Endodermal cell (in vitro differentiated cells): ENCODE data around the gene RCVRN. TPM values are rescaled to one million over a fixed set of nuclear protein-coding genes. Genes with fewer than 3 reads are reported as not detected.

ENCODE experiments used
- DNase-seq: peaks from one replicate; pipeline ENCODE4 v3.0.0-alpha.2; 2017
- H3K27ac ChIP-seq: 2 replicates; pipeline ENCODE4 v1.5.1; 2013; ENCODE audit warnings: mild to moderate bottlenecking, low read depth, low read length, moderate library complexity
- H3K27me3 ChIP-seq: 2 replicates; pipeline ENCODE4 v1.6.1; 2013; ENCODE audit warnings: mild to moderate bottlenecking, low read length, moderate library complexity; ENCODE audit not compliant: insufficient read depth, control insufficient read depth, poor library complexity, severe bottlenecking
- H3K36me3 ChIP-seq: 2 replicates; pipeline ENCODE4 v1.7.0; 2013; ENCODE audit warnings: mild to moderate bottlenecking, low read length, moderate library complexity; ENCODE audit not compliant: control insufficient read depth, insufficient read depth
- H3K4me1 ChIP-seq: one replicate; pipeline ENCODE4 v1.7.0; 2013; ENCODE audit warnings: low read length; ENCODE audit not compliant: control insufficient read depth, insufficient read depth
- H3K4me3 ChIP-seq: 2 replicates; pipeline ENCODE4 v1.5.1; 2013; ENCODE audit warnings: mild to moderate bottlenecking, low read length, moderate library complexity
- H3K9ac ChIP-seq: 2 replicates; pipeline ENCODE4 v1.6.1; 2013; ENCODE audit warnings: mild to moderate bottlenecking, low read length, moderate library complexity; ENCODE audit not compliant: poor library complexity, severe bottlenecking; ENCODE audit errors: extremely low read depth
- H3K9me3 ChIP-seq: 2 replicates; pipeline ENCODE4 v1.6.1; 2013; ENCODE audit warnings: mild to moderate bottlenecking, low read length, moderate library complexity; ENCODE audit not compliant: control insufficient read depth
- H3K27ac Mint-ChIP-seq: 2 replicates; pipeline ENCODE4 v1.8.0; 2020; ENCODE audit warnings: mixed read lengths
- H3K27me3 Mint-ChIP-seq: 2 replicates; pipeline ENCODE4 v1.8.0; 2021; ENCODE audit warnings: mild to moderate bottlenecking, mixed read lengths; ENCODE audit not compliant: insufficient read depth
- H3K36me3 Mint-ChIP-seq: 2 replicates; pipeline ENCODE4 v1.8.0; 2020; ENCODE audit warnings: low read depth, mixed read lengths
- H3K4me1 Mint-ChIP-seq: 2 replicates; pipeline ENCODE4 v1.8.0; 2020; ENCODE audit warnings: mixed read lengths
- H3K4me3 Mint-ChIP-seq: 2 replicates; pipeline ENCODE4 v1.8.0; 2020; ENCODE audit warnings: mild to moderate bottlenecking, moderate library complexity, mixed read lengths
- H3K9me3 Mint-ChIP-seq: 2 replicates; pipeline ENCODE4 v1.8.0; 2020; ENCODE audit warnings: mild to moderate bottlenecking, mixed read lengths
- WGBS, 2 experiments: methylation state at CpG; one replicate each; pipeline versions ENCODE4 v1.1.5 to v1.1.7; 2013; ENCODE audit warnings: missing lambda C conversion rate in 2 of 2, mixed read lengths in 1 of 2; ENCODE audit not compliant: insufficient coverage in 1 of 2, insufficient read length in 1 of 2; 5-methylcytosine and 5-hydroxymethylcytosine counted together
- total RNA-seq, 2 donors: library from RNA; stranded (reverse); fragmentation: NEBNext Ultra II Directional in 1 of 2; extraction: Animal tissue kit (Norgen Biotek cat#: 25700) in 1 of 2; gene quantifications; 2 replicates in 1 of 2; 3 replicates in 1 of 2; pipeline ENCODE4 v1.2.1, GENCODE V29; 2021
- TF ChIP-seq, protein P1 (sequence below): fragments of 200-600 bp; sonication (generic); conservative IDR thresholded peaks from 2 replicates; pipeline ENCODE4 v1.5.0; 2021; ENCODE audit warnings: antibody characterized with exemption, mild to moderate bottlenecking

Gene RCVRN
- total RNA-seq, 2 donors from 2014 or later, result not detected

DNA sequence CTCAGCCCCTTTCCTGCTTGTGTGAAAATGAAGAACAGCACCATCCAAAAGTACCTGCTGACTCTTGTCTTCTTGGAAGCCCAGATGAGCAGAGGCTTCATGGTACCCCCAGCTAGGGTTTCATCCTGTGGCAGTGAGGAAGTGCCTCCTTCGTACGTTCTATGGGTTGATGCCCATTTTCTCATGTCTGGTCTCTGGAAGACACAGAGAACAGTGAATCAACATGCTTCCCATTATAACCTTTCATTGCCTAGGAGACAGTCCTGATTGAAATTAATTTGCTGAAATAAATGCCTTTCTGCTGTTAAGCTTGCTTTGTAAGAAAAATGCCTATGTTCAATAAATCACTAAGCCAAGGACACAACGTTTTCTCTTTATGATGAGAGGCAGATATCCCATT is 36.5 kb downstream of the RCVRN start:
- Histone ChIP-seq H3K27me3 (no peaks in the 10 kb centered on the region), H3K4me3 (no peak overlapping the region), H3K9me3 (no peaks in the 10 kb centered on the region), H3K9ac (no peak overlapping the region), H3K4me1 (no peaks in the 10 kb centered on the region), H3K36me3 (no peaks in the 10 kb centered on the region), H3K27ac (no peak overlapping the region)
- H3K4me3 Mint-ChIP-seq, result no peak overlapping the region
- H3K27me3 Mint-ChIP-seq, result peaks cover 21% of the 10 kb centered on the region
- DNase-seq, result no peak
- 63 to 83% methylated on average over 3 of the region's 3 CpGs for WGBS, 2 experiments
- H3K9me3 Mint-ChIP-seq, result no peaks in the 10 kb centered on the region
- TF ChIP-seq, protein P1, sequence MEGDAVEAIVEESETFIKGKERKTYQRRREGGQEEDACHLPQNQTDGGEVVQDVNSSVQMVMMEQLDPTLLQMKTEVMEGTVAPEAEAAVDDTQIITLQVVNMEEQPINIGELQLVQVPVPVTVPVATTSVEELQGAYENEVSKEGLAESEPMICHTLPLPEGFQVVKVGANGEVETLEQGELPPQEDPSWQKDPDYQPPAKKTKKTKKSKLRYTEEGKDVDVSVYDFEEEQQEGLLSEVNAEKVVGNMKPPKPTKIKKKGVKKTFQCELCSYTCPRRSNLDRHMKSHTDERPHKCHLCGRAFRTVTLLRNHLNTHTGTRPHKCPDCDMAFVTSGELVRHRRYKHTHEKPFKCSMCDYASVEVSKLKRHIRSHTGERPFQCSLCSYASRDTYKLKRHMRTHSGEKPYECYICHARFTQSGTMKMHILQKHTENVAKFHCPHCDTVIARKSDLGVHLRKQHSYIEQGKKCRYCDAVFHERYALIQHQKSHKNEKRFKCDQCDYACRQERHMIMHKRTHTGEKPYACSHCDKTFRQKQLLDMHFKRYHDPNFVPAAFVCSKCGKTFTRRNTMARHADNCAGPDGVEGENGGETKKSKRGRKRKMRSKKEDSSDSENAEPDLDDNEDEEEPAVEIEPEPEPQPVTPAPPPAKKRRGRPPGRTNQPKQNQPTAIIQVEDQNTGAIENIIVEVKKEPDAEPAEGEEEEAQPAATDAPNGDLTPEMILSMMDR, result no peak
- H3K36me3 Mint-ChIP-seq, result no peaks in the 10 kb centered on the region
- no peak overlapping the region for H3K27ac Mint-ChIP-seq
- no peaks in the 10 kb centered on the region for H3K4me1 Mint-ChIP-seq

DNA sequence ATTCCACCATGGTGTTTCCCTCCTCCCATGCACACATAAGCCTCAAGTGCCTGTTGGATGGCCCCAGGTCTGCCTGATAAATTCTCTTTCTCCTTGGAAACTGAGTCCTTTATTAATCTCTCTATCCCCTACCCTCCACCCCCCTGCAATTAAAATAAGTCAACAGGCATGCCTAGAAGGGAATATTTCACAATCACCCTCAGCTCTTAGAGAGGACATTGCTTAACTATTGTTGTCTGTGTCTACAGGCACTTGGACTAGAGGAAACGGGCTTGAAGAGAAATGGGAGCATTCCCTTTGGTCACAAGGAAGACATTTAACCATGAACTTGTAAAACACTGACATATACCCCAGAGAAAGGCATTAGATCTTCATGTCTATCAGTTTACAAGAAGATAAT is 39.5 kb downstream of the RCVRN start:
- Mint-ChIP-seq H3K9me3 (peaks cover 10% of the 10 kb centered on the region), H3K36me3 (no peaks in the 10 kb centered on the region), H3K27me3 (peaks cover 12% of the 10 kb centered on the region), H3K27ac (no peak overlapping the region), H3K4me1 (no peaks in the 10 kb centered on the region), H3K4me3 (no peak overlapping the region)
- Histone ChIP-seq H3K36me3 (no peaks in the 10 kb centered on the region), H3K9me3 (no peaks in the 10 kb centered on the region), H3K4me1 (no peaks in the 10 kb centered on the region), H3K4me3 (no peak overlapping the region), H3K27ac (no peak overlapping the region), H3K27me3 (no peaks in the 10 kb centered on the region), H3K9ac (no peak overlapping the region)
- 80% methylated on average over 1 of the region's 1 CpG; no CpG with 5 or more reads in 1 of the 2 experiments for WGBS, 2 experiments
- TF ChIP-seq, protein P1, result no peak
- DNase-seq, result no peak

DNA sequence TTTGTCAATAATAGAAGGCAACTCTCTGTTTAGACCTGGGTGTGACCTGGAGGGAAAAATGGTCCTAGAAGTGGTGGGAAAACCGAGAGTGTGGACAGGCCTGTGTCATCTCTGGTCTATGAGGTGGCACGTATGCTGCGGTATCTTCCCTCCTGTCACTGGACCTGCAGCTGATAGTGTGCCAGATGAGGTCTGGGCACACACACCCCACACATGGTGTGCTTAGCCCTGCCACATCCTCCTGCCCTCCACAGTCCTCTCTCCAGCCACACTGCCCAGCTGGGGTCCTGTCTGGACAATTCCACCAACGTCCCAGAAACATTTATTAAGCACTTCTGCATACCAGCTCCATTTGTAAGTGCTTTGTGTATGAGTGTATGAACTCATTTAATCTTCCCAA is 42.1 kb downstream of the RCVRN start:
- Histone ChIP-seq H3K9ac (no peak overlapping the region), H3K27ac (no peak overlapping the region), H3K27me3 (no peaks in the 10 kb centered on the region), H3K4me3 (no peak overlapping the region), H3K4me1 (no peaks in the 10 kb centered on the region), H3K36me3 (no peaks in the 10 kb centered on the region), H3K9me3 (peaks cover 9% of the 10 kb centered on the region)
- Mint-ChIP-seq H3K36me3 (no peaks in the 10 kb centered on the region), H3K4me1 (no peaks in the 10 kb centered on the region), H3K4me3 (no peak overlapping the region), H3K27ac (no peak overlapping the region), H3K9me3 (peaks cover 19% of the 10 kb centered on the region), H3K27me3 (peaks cover 6% of the 10 kb centered on the region)
- peak; percentile 13 for DNase-seq
- TF ChIP-seq, protein P1, result no peak
- WGBS, 2 experiments, result 87 to 88% methylated on average over 3 to 4 of the region's 4 CpGs
